ENCODE measurements around the gene ZRANB1. TPM values are rescaled to one million over a fixed set of nuclear protein-coding genes. Genes with fewer than 3 reads are reported as not detected.

Gene ZRANB1
- total RNA-seq, 2 donors from 2014 or later: 26.0 to 26.9 TPM

DNA sequence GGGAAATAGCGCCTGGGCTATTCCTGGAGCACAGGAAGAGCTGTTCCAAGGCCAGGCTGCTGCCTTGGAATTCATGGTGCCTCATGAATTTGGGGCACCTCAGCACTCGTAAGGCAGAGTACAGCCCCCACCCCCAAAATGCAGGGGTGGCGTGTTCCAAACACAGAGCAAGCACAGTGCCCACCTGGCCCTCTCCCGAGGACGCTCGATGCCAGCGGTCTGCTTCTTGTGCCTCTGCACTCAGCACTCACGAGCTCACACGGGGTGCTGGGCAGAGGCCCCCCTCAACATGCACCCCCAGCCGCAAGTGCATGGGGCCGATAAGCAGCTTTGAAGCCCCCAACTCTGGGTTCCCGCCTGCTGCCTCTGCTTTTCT is 60.1 kb downstream of the ZRANB1 start:
- Histone ChIP-seq H3K36me3 (ENCODE audit: control insufficient read depth, insufficient read depth, low read length) (peaks cover 29% of the 10 kb centered on the region), H3K27me3 (ENCODE audit: control insufficient read depth, insufficient read depth, low read length, poor library complexity, severe bottlenecking) (no peaks in the 10 kb centered on the region), H3K4me3 (ENCODE audit: low read length) (no peak overlapping the region), H3K27ac (ENCODE audit: low read depth, low read length) (peak overlapping the region; percentile 98), H3K9ac (ENCODE audit: extremely low read depth, low read length, poor library complexity, severe bottlenecking) (no peak overlapping the region), H3K9me3 (ENCODE audit: control insufficient read depth, low read length) (no peaks in the 10 kb centered on the region), H3K4me1 (ENCODE audit: control insufficient read depth, insufficient read depth, low read length) (no peaks in the 10 kb centered on the region)
- H3K36me3 Mint-ChIP-seq (ENCODE audit: low read depth): peaks cover 34% of the 10 kb centered on the region
- DNase-seq: no peak
- no peaks in the 10 kb centered on the region for H3K27me3 Mint-ChIP-seq (ENCODE audit: insufficient read depth)
- no peaks in the 10 kb centered on the region for H3K4me1 Mint-ChIP-seq
- WGBS, 2 experiments (ENCODE audit: insufficient coverage in 1 of 2, insufficient read length in 1 of 2): 86 to 94% methylated on average over 7 to 12 of the region's 12 CpGs
- no peak overlapping the region for H3K4me3 Mint-ChIP-seq
- no peak overlapping the region for H3K27ac Mint-ChIP-seq
- TF ChIP-seq, protein P1, sequence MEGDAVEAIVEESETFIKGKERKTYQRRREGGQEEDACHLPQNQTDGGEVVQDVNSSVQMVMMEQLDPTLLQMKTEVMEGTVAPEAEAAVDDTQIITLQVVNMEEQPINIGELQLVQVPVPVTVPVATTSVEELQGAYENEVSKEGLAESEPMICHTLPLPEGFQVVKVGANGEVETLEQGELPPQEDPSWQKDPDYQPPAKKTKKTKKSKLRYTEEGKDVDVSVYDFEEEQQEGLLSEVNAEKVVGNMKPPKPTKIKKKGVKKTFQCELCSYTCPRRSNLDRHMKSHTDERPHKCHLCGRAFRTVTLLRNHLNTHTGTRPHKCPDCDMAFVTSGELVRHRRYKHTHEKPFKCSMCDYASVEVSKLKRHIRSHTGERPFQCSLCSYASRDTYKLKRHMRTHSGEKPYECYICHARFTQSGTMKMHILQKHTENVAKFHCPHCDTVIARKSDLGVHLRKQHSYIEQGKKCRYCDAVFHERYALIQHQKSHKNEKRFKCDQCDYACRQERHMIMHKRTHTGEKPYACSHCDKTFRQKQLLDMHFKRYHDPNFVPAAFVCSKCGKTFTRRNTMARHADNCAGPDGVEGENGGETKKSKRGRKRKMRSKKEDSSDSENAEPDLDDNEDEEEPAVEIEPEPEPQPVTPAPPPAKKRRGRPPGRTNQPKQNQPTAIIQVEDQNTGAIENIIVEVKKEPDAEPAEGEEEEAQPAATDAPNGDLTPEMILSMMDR (conservative IDR thresholded peaks at IDR 0.05): no peak
- H3K9me3 Mint-ChIP-seq: no peaks in the 10 kb centered on the region

DNA sequence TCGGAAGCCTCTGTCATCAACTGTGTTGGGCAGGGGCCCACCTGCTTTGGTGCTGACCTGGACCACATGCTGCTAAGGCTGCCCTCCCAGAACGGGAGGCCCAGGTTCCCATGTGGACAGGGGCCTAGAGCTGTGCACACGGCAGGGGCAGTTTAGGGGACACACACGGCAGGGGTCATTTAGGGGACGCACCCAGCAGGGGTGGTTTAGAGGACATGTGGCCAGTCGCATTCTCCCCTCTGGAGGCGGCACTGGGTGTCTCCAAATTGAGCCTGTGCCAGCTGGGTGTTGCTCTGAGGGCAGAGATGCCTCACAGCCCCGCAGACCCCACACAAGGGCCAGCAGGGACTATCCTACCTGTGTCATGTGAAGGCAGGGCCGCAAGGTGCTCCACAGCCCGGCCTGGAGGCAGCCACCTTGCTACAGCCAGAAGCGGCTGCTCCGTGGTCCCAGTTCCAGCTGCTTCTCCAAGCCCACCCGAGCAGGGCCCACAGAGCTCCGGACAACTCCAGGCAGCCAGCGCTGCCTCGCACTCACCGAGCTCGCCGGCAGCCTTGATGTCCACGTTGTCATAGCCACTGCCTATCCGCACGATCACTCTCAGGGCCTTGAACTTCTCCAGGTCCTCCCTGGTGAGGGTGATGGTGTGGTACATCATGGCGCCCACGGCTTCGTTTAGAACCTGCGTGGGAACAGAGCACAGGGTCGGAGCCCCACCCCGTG is 60.7 kb downstream of the ZRANB1 start:
- Mint-ChIP-seq H3K9me3 (no peaks in the 10 kb centered on the region), H3K4me1 (no peaks in the 10 kb centered on the region), H3K27me3 (ENCODE audit: insufficient read depth) (no peaks in the 10 kb centered on the region), H3K36me3 (ENCODE audit: low read depth) (peaks cover 30% of the 10 kb centered on the region), H3K27ac (no peak overlapping the region), H3K4me3 (no peak overlapping the region)
- peaks cover 28% of the 10 kb centered on the region for H3K36me3 ChIP-seq (ENCODE audit: control insufficient read depth, insufficient read depth, low read length)
- no peaks in the 10 kb centered on the region for H3K9me3 ChIP-seq (ENCODE audit: control insufficient read depth, low read length)
- H3K27ac ChIP-seq (ENCODE audit: low read depth, low read length): peak overlapping the region; percentile 98
- 92% methylated on average over 26 to 28 of the region's 28 CpGs for WGBS, 2 experiments (ENCODE audit: insufficient coverage in 1 of 2, insufficient read length in 1 of 2)
- H3K4me1 ChIP-seq (ENCODE audit: control insufficient read depth, insufficient read depth, low read length): no peaks in the 10 kb centered on the region
- no peak overlapping the region for H3K9ac ChIP-seq (ENCODE audit: extremely low read depth, low read length, poor library complexity, severe bottlenecking)
- H3K27me3 ChIP-seq (ENCODE audit: control insufficient read depth, insufficient read depth, low read length, poor library complexity, severe bottlenecking): no peaks in the 10 kb centered on the region
- peak; percentile 50 for DNase-seq
- TF ChIP-seq, protein P1 (conservative IDR thresholded peaks at IDR 0.05): no peak
- H3K4me3 ChIP-seq (ENCODE audit: low read length): no peak overlapping the region

DNA sequence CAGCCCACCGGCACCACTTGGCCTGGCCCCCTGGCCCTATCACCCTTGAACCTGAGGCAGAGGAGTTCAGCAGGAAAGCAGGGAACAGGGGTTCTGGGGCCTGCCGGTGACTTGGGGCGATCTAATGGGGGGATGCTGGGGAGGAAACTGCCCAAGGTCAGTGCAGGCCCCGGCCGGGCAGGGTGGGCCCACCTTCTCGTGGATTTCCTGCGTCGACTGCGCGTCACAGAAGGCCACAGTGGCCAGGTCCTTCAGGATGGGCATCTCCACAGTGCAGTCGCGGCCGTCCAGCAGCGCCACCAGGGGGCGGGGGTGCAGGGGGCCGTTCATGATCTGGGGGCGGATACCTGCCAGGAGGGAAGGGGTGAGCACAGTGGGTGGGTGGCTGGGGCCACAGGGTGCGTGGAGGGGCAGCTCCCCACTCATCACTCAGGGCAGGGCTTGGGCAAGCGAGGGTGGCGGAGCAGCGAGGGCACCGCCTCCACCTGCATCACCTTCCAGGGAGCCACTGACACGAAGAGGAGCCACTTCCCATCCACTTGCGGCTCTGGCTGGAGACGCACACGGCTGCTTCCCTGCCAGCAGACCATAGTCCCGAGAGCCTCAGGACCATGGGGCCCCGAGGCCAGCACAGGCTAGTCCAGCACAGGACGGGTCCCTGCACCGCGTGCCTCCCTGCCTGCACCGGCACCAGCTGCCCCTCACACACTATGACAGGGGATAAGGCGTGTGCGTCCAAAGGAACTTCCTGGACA is 61.4 kb downstream of the ZRANB1 start:
- DNase-seq: peak; percentile 52
- H3K27me3 ChIP-seq (ENCODE audit: control insufficient read depth, insufficient read depth, low read length, poor library complexity, severe bottlenecking): no peaks in the 10 kb centered on the region
- Mint-ChIP-seq H3K4me1 (no peaks in the 10 kb centered on the region), H3K27ac (no peak overlapping the region), H3K4me3 (no peak overlapping the region), H3K36me3 (ENCODE audit: low read depth) (peaks cover 24% of the 10 kb centered on the region), H3K9me3 (no peaks in the 10 kb centered on the region), H3K27me3 (ENCODE audit: insufficient read depth) (no peaks in the 10 kb centered on the region)
- TF ChIP-seq, protein P1 (conservative IDR thresholded peaks at IDR 0.05): peak; percentile 39
- no peaks in the 10 kb centered on the region for H3K4me1 ChIP-seq (ENCODE audit: control insufficient read depth, insufficient read depth, low read length)
- H3K9me3 ChIP-seq (ENCODE audit: control insufficient read depth, low read length): no peaks in the 10 kb centered on the region
- H3K36me3 ChIP-seq (ENCODE audit: control insufficient read depth, insufficient read depth, low read length): peaks cover 23% of the 10 kb centered on the region
- H3K9ac ChIP-seq (ENCODE audit: extremely low read depth, low read length, poor library complexity, severe bottlenecking): no peak overlapping the region
- H3K4me3 ChIP-seq (ENCODE audit: low read length): no peak overlapping the region
- no peak overlapping the region for H3K27ac ChIP-seq (ENCODE audit: low read depth, low read length)
- WGBS, 2 experiments (ENCODE audit: insufficient coverage in 1 of 2, insufficient read length in 1 of 2): 95 to 97% methylated on average over 15 to 33 of the region's 34 CpGs
